Adrenal gland (tissue), 12 donors: ENCODE measurements around the gene AFM. TPM values are rescaled to one million over a fixed set of nuclear protein-coding genes. Genes with fewer than 3 reads are reported as not detected.

Source experiments
- DNase-seq, 7 donors: peaks; one replicate each; pipeline ENCODE4 v3.0.0-alpha.2; 2019 to 2020
- H3K27ac ChIP-seq, 5 donors: fragments of 200-600 bp; sonication (generic) in 4 of 5; 1 replicate in 3 of 5; 2 replicates in 2 of 5; pipeline versions ENCODE4 v1.5.1 to v1.8.0; 2016 to 2020; ENCODE audit warnings: mild to moderate bottlenecking in 1 of 5
- H3K27me3 ChIP-seq: fragments of 200-600 bp; 2 replicates; pipeline ENCODE4 v1.8.0; 2021
- H3K36me3 ChIP-seq, 2 donors: fragments of 200-600 bp; replicated peaks in 1 of 2; 1 replicate in 1 of 2; 2 replicates in 1 of 2; pipeline versions ENCODE4 v1.5.1 to v1.8.0; 2018 to 2022
- H3K4me1 ChIP-seq, 2 donors: fragments of 200-600 bp; replicated peaks in 1 of 2; 1 replicate in 1 of 2; 2 replicates in 1 of 2; pipeline versions ENCODE4 v1.5.1 to v1.8.0; 2018 to 2021
- H3K4me3 ChIP-seq, 4 donors: fragments of 200-600 bp; sonication (generic) in 3 of 4; one replicate each; pipeline ENCODE4 v1.5.1; 2016 to 2018
- H3K9me3 ChIP-seq, 3 donors: fragments of 200-600 bp; sonication (generic) in 1 of 3; replicated peaks in 1 of 3; 1 replicate in 2 of 3; 2 replicates in 1 of 3; pipeline versions ENCODE4 v1.5.1 to v1.8.0; 2016 to 2021
- CTCF ChIP-seq, 6 experiments: fragments of 450-650 bp in 4 of 6; fragments of 200-600 bp in 2 of 6; sonication (generic) in 1 of 6; IDR thresholded peaks; 1 replicate in 5 of 6; 2 replicates in 1 of 6; pipeline versions ENCODE4 v1.5.1 to v1.8.0; 2016 to 2021; ENCODE audit warnings: antibody characterized with exemption in 6 of 6, mild to moderate bottlenecking in 2 of 6, moderate library complexity in 1 of 6
- POLR2A ChIP-seq, 2 donors: fragments of 450-650 bp; IDR thresholded peaks; one replicate each; pipeline ENCODE4 v1.6.1; 2017; ENCODE audit warnings: antibody characterized with exemption in 2 of 2, mild to moderate bottlenecking in 2 of 2, moderate library complexity in 1 of 2
- WGBS, 4 donors: extraction: QIAGEN DNeasy Blood & Tissue Kit in 2 of 4; methylation state at CpG; one replicate each; pipeline versions ENCODE4 v1.1.5 to v1.1.7; 2013 to 2017; 5-methylcytosine and 5-hydroxymethylcytosine counted together
- intact Hi-C, 2 donors: fragments of 100-400 bp; cut with DNase I; formaldehyde crosslinking; loops; one replicate each; pipeline versions ENCODE4 v1.14.1 to v1.15.0; 2022 to 2023
- polyA plus RNA-seq, 3 donors: library from polyadenylated mRNA; stranded (reverse); fragments of 200-250 nt in 2 of 3; fragments of 350-450 nt in 1 of 3; fragmentation: Illumina TruSeq in 1 of 3; extraction: RNeasy Lipid Tissue Mini Kit (QIAGEN cat#74804) in 1 of 3; gene quantifications; one replicate each; pipeline ENCODE4 v1.2.3, GENCODE V29; 2013 to 2014
- total RNA-seq, 9 donors: library from RNA; depleted of rRNA in 4 of 9; stranded (reverse); fragments of >200 nt in 4 of 9; fragments of 120-200 nt in 1 of 9; fragmentation: NEBNext Ultra II Directional in 1 of 9; extraction: Animal tissue kit (Norgen Biotek cat#: 25700) in 1 of 9; gene quantifications; one replicate each; pipeline versions ENCODE4 v1.1.0 to v1.2.4, GENCODE V29; 2013 to 2023
- donor health status: healthy with polysubstance abuse.
- donor health status: Bipolar disorder and iron deficiency.
- donor health status: DM: yes; HTN: yes; CAD: no.
- donor health status: DM: no; HTN: no; CAD: no.
- donor health status: DM: no; HTN: no; CAD: no.
- donor health status: DM: yes; HTN: yes; CAD: no.

Gene AFM
- total and polyA plus RNA-seq, 12 donors = not detected

DNA sequence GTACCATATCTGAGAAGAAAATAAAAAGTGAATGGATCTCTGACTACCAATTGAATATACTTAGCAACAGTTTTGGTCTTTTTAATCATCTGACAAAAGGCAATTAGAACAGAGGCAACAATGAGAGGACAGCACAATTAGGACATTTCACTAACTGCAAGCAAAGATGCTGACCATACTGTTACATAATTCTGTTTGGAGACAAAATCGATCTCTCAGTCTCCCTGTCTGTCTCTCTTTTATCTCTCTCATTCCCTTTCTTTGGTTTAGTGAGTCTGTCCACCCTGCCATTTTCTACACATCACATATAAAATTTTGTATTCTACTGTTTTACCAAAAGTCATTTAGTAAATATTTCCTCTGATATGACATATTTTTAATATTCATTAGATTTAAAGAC lies 2.2 kb upstream of the AFM start:
- Histone ChIP-seq H3K4me3 (no peak overlapping the region), H3K4me1 (no peaks in the 10 kb centered on the region), H3K36me3 (no peaks in the 10 kb centered on the region), H3K9me3 (no peaks in the 10 kb centered on the region), H3K27ac (no peak overlapping the region), H3K27me3 (no peaks in the 10 kb centered on the region)
- intact Hi-C loops = no loop called here
- TF ChIP-seq POLR2A (IDR thresholded peaks at IDR 0.05) = no peak
- TF ChIP-seq CTCF (IDR thresholded peaks at IDR 0.05) = no peak
- no peak for DNase-seq
- 69 to 78% (median 73%) methylated on average over 1 of the region's 1 CpG for WGBS, 4 donors

DNA sequence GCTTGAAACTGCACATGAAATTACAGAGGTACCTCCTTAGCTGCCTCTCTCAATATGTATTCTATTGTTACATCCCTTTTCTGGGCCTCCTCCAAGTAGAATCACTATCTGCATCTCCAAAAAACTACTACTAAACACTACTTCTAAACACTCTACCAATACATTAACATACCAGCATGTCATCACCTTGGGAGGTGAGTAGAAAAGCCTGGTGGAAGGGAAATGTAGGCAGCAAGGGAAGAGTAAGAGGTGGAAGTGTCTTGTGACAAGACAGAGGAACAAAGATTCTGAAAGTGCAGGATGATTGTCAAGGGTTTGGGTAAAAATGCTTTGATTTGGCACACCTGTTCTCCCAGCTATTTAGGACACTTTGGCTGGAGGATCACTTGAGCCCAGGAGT lies 3.5 kb downstream of the AFM start:
- no peak overlapping the region for H3K4me3 ChIP-seq
- TF ChIP-seq CTCF (IDR thresholded peaks at IDR 0.05) (no peak), POLR2A (IDR thresholded peaks at IDR 0.05) (no peak)
- no peaks in the 10 kb centered on the region for H3K4me1 ChIP-seq
- no peaks in the 10 kb centered on the region for H3K36me3 ChIP-seq
- no peak overlapping the region for H3K27ac ChIP-seq
- intact Hi-C loops = no loop called here
- DNase-seq = no peak
- H3K9me3 ChIP-seq = no peaks in the 10 kb centered on the region
- no peaks in the 10 kb centered on the region for H3K27me3 ChIP-seq

GRCh38 chr4:73485596-73485995 lies 4.1 kb downstream of the AFM start:
- no peak for TF ChIP-seq POLR2A (IDR thresholded peaks at IDR 0.05)
- TF ChIP-seq CTCF (IDR thresholded peaks at IDR 0.05) = no peak
- Histone ChIP-seq H3K27me3 (no peaks in the 10 kb centered on the region), H3K4me3 (no peak overlapping the region), H3K4me1 (no peaks in the 10 kb centered on the region), H3K9me3 (no peaks in the 10 kb centered on the region), H3K36me3 (no peaks in the 10 kb centered on the region), H3K27ac (no peak overlapping the region)
- intact Hi-C loops = no loop called here
- DNase-seq = no peak

DNA sequence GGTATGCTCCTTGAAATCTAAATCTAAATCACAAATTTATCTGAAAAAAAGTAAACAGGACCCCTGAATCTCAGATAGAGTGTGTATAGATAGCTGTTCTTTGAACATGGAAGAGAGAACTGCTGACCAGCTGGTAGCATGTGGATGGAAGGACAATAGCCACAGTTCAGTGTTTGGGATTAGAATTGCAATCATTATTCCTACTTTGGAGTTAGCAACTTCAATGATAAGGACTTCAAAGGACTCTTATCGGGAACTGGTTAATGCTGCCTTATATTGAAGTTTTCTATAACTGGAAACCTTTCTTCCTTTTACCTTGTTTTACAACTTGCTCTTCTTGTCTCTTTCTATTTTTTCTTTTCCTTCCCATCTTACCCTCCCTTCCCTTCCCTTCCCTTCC lies 5.0 kb downstream of the AFM start:
- no peaks in the 10 kb centered on the region for H3K9me3 ChIP-seq
- no peak overlapping the region for H3K27ac ChIP-seq
- no peak for DNase-seq
- intact Hi-C loops = no loop called here
- H3K27me3 ChIP-seq = no peaks in the 10 kb centered on the region
- H3K4me1 ChIP-seq = no peaks in the 10 kb centered on the region
- no peak overlapping the region for H3K4me3 ChIP-seq
- no peaks in the 10 kb centered on the region for H3K36me3 ChIP-seq
- TF ChIP-seq CTCF (IDR thresholded peaks at IDR 0.05) = no peak
- TF ChIP-seq POLR2A (IDR thresholded peaks at IDR 0.05) = no peak
- 44 to 63% (median 59%) methylated on average over 1 of the region's 1 CpG for WGBS, 4 donors
